Epidermal melanocyte (primary cell): ENCODE results near the gene ACOX1.

ENCODE experiments used
- DNase-seq: peaks from one replicate; pipeline ENCODE4 v3.0.0; 2011; ENCODE audit warnings: low spot score; ENCODE audit not compliant: insufficient read length

Gene ACOX1

DNA sequence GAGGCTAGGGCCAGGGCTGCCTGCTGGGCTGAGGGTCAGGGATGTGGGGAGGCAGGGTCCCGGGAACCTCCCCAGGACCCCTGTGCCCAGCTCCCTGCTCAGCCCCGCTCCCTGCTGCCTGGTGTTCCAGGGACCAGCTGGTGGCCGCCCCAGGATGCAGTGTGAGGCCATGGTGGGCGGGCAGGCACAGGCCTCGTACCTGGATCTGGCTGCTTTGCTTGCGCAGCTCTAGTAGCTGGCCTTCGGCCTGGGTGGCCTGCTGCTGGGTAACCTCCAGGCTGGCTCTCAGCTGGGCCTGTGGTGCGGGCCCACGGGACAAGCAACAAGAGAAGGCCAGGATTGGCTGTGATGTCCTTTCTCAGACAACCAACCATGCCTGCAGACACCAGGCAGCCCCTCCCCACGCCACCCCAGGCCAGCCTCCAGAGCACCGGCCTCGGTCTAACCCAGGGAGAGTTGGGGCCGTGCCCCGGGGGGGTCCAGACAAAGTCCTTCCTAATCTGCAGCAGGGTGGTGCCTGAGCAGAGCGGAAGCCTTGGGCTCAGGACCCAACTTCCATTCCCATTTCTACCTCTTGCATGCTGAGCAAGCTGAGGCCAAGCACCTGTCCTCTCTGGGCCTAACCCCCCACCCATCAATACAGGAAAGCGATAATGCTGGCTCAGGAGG, 86.3 kb downstream of the ACOX1 start:
- DNase-seq: no peak

DNA sequence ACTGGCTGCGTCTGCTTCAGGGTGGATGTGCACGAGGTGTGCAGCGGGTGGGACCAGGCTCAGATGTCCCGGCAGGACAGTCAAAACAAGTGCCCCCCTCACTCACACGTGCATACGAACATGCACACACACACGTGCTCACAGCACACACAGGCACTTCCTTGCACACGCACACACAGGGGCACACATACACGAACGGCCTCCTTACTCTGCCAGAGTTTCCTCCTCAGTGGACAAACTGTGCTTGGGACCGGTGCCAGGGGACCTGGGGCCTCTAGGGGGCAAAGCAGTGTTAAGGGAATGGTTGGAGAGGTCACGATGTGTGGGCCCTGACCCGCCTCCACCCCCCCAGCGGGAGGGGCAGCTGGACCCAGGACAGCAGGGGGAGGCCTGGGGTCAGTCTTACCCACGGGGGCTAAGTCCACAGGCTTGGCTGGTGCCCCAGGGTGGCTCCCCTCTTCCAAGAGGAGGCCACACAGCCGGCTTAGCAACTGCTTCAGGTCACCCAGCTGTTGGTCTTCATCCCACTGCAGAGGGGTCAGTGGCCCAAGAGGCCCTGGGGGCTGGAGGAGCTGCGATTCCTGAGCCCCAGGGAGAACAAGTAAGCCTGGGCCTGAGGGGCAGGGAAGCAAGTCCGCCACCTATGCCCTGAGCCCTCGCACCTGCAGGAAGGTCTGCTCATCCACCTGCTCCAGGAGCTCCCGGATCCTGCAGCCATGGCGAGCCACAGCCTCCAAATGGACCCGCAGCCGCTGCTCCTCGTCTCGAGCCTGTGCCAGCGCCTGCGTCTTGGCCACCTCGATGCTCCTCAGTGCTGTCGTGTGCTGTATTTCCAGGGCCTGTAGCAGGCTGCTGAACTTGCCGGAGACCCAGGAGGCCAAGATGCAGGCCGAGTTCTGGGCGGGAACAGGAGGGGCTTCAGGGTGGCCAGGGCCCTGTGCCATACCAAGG, 87.1 kb downstream of the ACOX1 start:
- DNase-seq: no peak
